H9 (cell line): ENCODE measurements around the gene S1PR3. TPM values are rescaled to one million over a fixed set of nuclear protein-coding genes. Genes with fewer than 3 reads are reported as not detected.

Experiments used
- DNase-seq: peaks from one replicate; pipeline ENCODE4 v3.0.0-alpha.2; 2017
- H2AFZ ChIP-seq: one replicate; pipeline ENCODE4 v1.6.1; 2013; ENCODE audit warnings: mild to moderate bottlenecking, low read length, control low read depth, moderate library complexity
- H2AK5ac ChIP-seq: 2 replicates; pipeline ENCODE4 v1.6.1; 2013; ENCODE audit warnings: low read length, control low read depth, mixed read lengths; ENCODE audit not compliant: insufficient read length
- H2BK120ac ChIP-seq: one replicate; pipeline ENCODE4 v1.6.1; 2013; ENCODE audit warnings: low read depth, mild to moderate bottlenecking, low read length, control low read depth, inconsistent platforms; ENCODE audit not compliant: poor library complexity, severe bottlenecking
- H2BK12ac ChIP-seq: 2 replicates; pipeline ENCODE4 v1.6.1; 2013; ENCODE audit warnings: low read length, control low read depth, mixed read lengths, low read depth; ENCODE audit not compliant: insufficient read length
- H2BK15ac ChIP-seq: 2 replicates; pipeline ENCODE4 v1.6.1; 2013; ENCODE audit warnings: low read depth, low read length, control low read depth
- H2BK20ac ChIP-seq: one replicate; pipeline ENCODE4 v1.6.1; 2013; ENCODE audit warnings: low read depth, mild to moderate bottlenecking, low read length, control low read depth, inconsistent platforms; ENCODE audit not compliant: poor library complexity, severe bottlenecking
- H2BK5ac ChIP-seq: 2 replicates; pipeline ENCODE4 v1.6.1; 2013; ENCODE audit warnings: low read length, control low read depth, mixed read lengths; ENCODE audit not compliant: insufficient read length
- H3K14ac ChIP-seq: 2 replicates; pipeline ENCODE4 v1.6.1; 2013; ENCODE audit warnings: low read length, control low read depth; ENCODE audit not compliant: insufficient read depth
- H3K18ac ChIP-seq: 2 replicates; pipeline ENCODE4 v1.6.1; 2013; ENCODE audit warnings: low read depth, mild to moderate bottlenecking, mixed read lengths, low read length, control low read depth; ENCODE audit not compliant: insufficient read length
- H3K23ac ChIP-seq: 2 replicates; pipeline ENCODE4 v1.6.1; 2013; ENCODE audit warnings: low read length, control low read depth, mixed read lengths, low read depth; ENCODE audit not compliant: insufficient read length
- H3K23me2 ChIP-seq: 2 replicates; pipeline ENCODE4 v1.6.1; 2013; ENCODE audit warnings: low read depth, mild to moderate bottlenecking, mixed read lengths, low read length, control low read depth; ENCODE audit not compliant: insufficient read length, poor library complexity, severe bottlenecking
- H3K27ac ChIP-seq: 2 replicates; pipeline ENCODE4 v1.5.1; 2013; ENCODE audit warnings: low read length, control low read depth, mixed read lengths, low read depth; ENCODE audit not compliant: insufficient read length
- H3K27me3 ChIP-seq: 2 replicates; pipeline ENCODE4 v1.6.1; 2013; ENCODE audit warnings: low read length, control low read depth, inconsistent platforms; ENCODE audit not compliant: insufficient read depth
- H3K4ac ChIP-seq: 2 replicates; pipeline ENCODE4 v1.6.1; 2013; ENCODE audit warnings: low read depth, mild to moderate bottlenecking, control low read depth, inconsistent platforms, low read length, moderate library complexity
- H3K4me1 ChIP-seq: 2 replicates; pipeline ENCODE4 v1.6.1; 2013; ENCODE audit warnings: low read length, control low read depth, inconsistent platforms; ENCODE audit not compliant: insufficient read depth
- H3K4me2 ChIP-seq: 2 replicates; pipeline ENCODE4 v1.6.1; 2013; ENCODE audit warnings: low read length, control low read depth, mixed read lengths; ENCODE audit not compliant: insufficient read length, insufficient read depth
- H3K56ac ChIP-seq: 2 replicates; pipeline ENCODE4 v1.6.1; 2013; ENCODE audit warnings: low read depth, mild to moderate bottlenecking, mixed read lengths, low read length, control low read depth; ENCODE audit not compliant: insufficient read length
- H3K79me1 ChIP-seq: 2 replicates; pipeline ENCODE4 v1.6.1; 2013; ENCODE audit warnings: low read depth, mild to moderate bottlenecking, moderate library complexity, low read length, control low read depth, inconsistent platforms; ENCODE audit not compliant: insufficient read depth, poor library complexity, severe bottlenecking
- H3K79me2 ChIP-seq: 2 replicates; pipeline ENCODE4 v1.6.1; 2013; ENCODE audit warnings: low read length, control low read depth, inconsistent platforms; ENCODE audit not compliant: insufficient read depth
- H3K9ac ChIP-seq: 2 replicates; pipeline ENCODE4 v1.6.1; 2013; ENCODE audit warnings: low read length, control low read depth, mixed read lengths; ENCODE audit not compliant: insufficient read length; ENCODE audit errors: extremely low read depth
- H3K9me3 ChIP-seq: one replicate; pipeline ENCODE4 v1.6.1; 2013; ENCODE audit warnings: low read depth, low read length, inconsistent platforms; ENCODE audit not compliant: control insufficient read depth
- H3T11ph ChIP-seq: one replicate; pipeline ENCODE4 v1.6.1; 2013; ENCODE audit warnings: mild to moderate bottlenecking, low read length, control low read depth, inconsistent platforms
- H4K20me1 ChIP-seq: one replicate; pipeline ENCODE4 v1.6.1; 2013; ENCODE audit not compliant: control insufficient read depth, insufficient read length, insufficient read depth
- H4K5ac ChIP-seq: 2 replicates; pipeline ENCODE4 v1.6.1; 2013; ENCODE audit warnings: low read depth, mild to moderate bottlenecking, mixed read lengths, low read length, control low read depth; ENCODE audit not compliant: insufficient read length
- H4K8ac ChIP-seq: replicated peaks from 2 replicates; pipeline ENCODE4 v1.6.1; 2013; ENCODE audit warnings: low read length, control low read depth, mixed read lengths, low read depth; ENCODE audit not compliant: insufficient read length
- H4K91ac ChIP-seq: 2 replicates; pipeline ENCODE4 v1.6.1; 2013; ENCODE audit warnings: low read depth, mild to moderate bottlenecking, moderate library complexity, mixed read lengths, low read length, control low read depth; ENCODE audit not compliant: insufficient read length
- H3K27ac Mint-ChIP-seq, 3 experiments: 2 replicates in 2 of 3; 3 replicates in 1 of 3; pipeline ENCODE4 v1.8.0; 2020 to 2021; ENCODE audit warnings: mixed read lengths in 3 of 3, mild to moderate bottlenecking in 1 of 3, moderate library complexity in 1 of 3
- H3K27me3 Mint-ChIP-seq: 2 replicates; pipeline ENCODE4 v1.8.0; 2021; ENCODE audit warnings: low read depth, mild to moderate bottlenecking, moderate library complexity, mixed read lengths
- H3K36me3 Mint-ChIP-seq, 3 experiments: 2 replicates in 2 of 3; 3 replicates in 1 of 3; pipeline ENCODE4 v1.8.0; 2020 to 2021; ENCODE audit warnings: low read depth in 3 of 3, mixed read lengths in 3 of 3; ENCODE audit not compliant: insufficient read depth in 1 of 3
- H3K4me1 Mint-ChIP-seq, 2 experiments: 2 replicates each; pipeline ENCODE4 v1.8.0; 2020; ENCODE audit warnings: mixed read lengths in 2 of 2
- H3K4me3 Mint-ChIP-seq, 2 experiments: 2 replicates in 1 of 2; 3 replicates in 1 of 2; pipeline ENCODE4 v1.8.0; 2020 to 2021; ENCODE audit warnings: mild to moderate bottlenecking in 2 of 2, mixed read lengths in 2 of 2, moderate library complexity in 1 of 2
- H3K9me3 Mint-ChIP-seq, 2 experiments: 2 replicates in 1 of 2; 3 replicates in 1 of 2; pipeline ENCODE4 v1.8.0; 2020; ENCODE audit warnings: mild to moderate bottlenecking in 2 of 2, mixed read lengths in 2 of 2, moderate library complexity in 1 of 2
- whole genome bisulfite sequencing: extraction: QIAGEN DNeasy Blood & Tissue Kit; methylation state at CpG from one replicate; pipeline ENCODE4 v1.1.7; 2013; ENCODE audit warnings: missing lambda C conversion rate, low lambda C conversion rate, mixed read lengths; ENCODE audit not compliant: insufficient read length; ENCODE audit errors: extremely low coverage; 5-methylcytosine and 5-hydroxymethylcytosine counted together
- total RNA-seq: library from RNA; stranded (reverse); gene quantifications from 2 replicates; pipeline ENCODE4 v1.2.1, GENCODE V29; 2021
- TF ChIP-seq, protein P1 (sequence below): fragments of 200-600 bp; sonication (generic); conservative IDR thresholded peaks from 3 replicates; pipeline ENCODE4 v1.8.0; 2021; ENCODE audit warnings: antibody characterized with exemption, mild to moderate bottlenecking

Gene S1PR3
- total RNA-seq, 1 experiment from 2014 or later, result 3.3 TPM

DNA sequence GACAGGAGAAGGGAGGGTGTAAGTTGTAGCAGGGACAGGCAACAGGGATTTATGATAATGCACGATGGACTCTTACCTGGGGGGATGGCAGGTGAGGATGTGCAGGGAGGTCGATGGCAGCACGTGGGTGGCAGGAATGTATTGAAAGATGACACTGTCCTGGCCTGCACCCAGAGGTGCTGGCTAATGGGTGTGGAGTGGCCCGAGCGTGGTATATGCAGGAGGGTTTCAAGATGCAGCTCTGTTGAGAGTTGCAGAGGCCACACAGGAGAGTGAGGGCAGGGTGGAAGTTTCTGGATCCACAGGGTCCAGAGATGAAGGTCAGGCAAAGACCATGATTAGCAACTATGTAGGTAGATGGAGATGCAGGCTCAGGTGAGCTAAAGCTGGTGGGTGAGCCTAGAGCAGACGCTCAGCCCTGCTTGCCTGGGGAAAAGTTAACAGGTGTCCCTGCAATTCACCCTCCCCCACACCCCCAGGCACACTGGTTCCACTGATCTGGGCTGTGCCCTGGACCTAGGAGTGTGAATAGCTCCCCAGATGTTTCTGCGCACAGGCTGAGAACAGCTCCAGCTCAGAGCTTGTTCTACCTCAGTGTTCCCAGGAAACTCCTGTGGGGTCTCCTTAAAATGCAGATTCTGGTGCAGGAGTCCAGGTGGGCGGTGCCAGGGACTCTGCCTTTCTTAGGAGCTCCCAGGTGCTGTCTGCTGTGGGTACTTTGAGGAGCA lies 21.5 kb upstream of the S1PR3 start:
- no peak overlapping the region for H3K9ac ChIP-seq
- H2AK5ac ChIP-seq, result no peak overlapping the region
- no peak overlapping the region for H4K5ac ChIP-seq
- no peak overlapping the region for H2BK12ac ChIP-seq
- H2BK15ac ChIP-seq, result no peak overlapping the region
- H3K27me3 Mint-ChIP-seq, result peaks cover 4% of the 10 kb centered on the region
- H3K79me1 ChIP-seq, result no peaks in the 10 kb centered on the region
- H3K23ac ChIP-seq, result no peak overlapping the region
- H2AFZ ChIP-seq, result no peak overlapping the region
- no peak overlapping the region for H3T11ph ChIP-seq
- no peak overlapping the region for H4K91ac ChIP-seq
- H4K8ac ChIP-seq, result no peak overlapping the region
- no peak overlapping the region for H3K4me2 ChIP-seq
- H3K4ac ChIP-seq, result no peak overlapping the region
- H3K9me3 Mint-ChIP-seq, result no peaks in the 10 kb centered on the region
- no peak overlapping the region for H3K56ac ChIP-seq
- no peaks in the 10 kb centered on the region for H3K79me2 ChIP-seq
- no peaks in the 10 kb centered on the region for H3K36me3 Mint-ChIP-seq
- H3K14ac ChIP-seq, result no peak overlapping the region
- H3K23me2 ChIP-seq, result no peaks in the 10 kb centered on the region
- H2BK120ac ChIP-seq, result no peak overlapping the region
- peaks cover 8% of the 10 kb centered on the region in 2 experiments for H3K4me1 Mint-ChIP-seq
- H4K20me1 ChIP-seq, result no peaks in the 10 kb centered on the region
- H2BK5ac ChIP-seq, result no peak overlapping the region
- no peaks in the 10 kb centered on the region for H3K4me1 ChIP-seq
- H3K18ac ChIP-seq, result no peak overlapping the region
- no peaks in the 10 kb centered on the region for H3K27me3 ChIP-seq
- no CpG with 5 or more reads among the region's 8 CpGs for WGBS
- no peak overlapping the region for H3K27ac ChIP-seq
- no peaks in the 10 kb centered on the region for H3K9me3 ChIP-seq
- no peak overlapping the region for H2BK20ac ChIP-seq
- H3K4me3 Mint-ChIP-seq, result no peak overlapping the region
- no peak for DNase-seq
- TF ChIP-seq, protein P1, sequence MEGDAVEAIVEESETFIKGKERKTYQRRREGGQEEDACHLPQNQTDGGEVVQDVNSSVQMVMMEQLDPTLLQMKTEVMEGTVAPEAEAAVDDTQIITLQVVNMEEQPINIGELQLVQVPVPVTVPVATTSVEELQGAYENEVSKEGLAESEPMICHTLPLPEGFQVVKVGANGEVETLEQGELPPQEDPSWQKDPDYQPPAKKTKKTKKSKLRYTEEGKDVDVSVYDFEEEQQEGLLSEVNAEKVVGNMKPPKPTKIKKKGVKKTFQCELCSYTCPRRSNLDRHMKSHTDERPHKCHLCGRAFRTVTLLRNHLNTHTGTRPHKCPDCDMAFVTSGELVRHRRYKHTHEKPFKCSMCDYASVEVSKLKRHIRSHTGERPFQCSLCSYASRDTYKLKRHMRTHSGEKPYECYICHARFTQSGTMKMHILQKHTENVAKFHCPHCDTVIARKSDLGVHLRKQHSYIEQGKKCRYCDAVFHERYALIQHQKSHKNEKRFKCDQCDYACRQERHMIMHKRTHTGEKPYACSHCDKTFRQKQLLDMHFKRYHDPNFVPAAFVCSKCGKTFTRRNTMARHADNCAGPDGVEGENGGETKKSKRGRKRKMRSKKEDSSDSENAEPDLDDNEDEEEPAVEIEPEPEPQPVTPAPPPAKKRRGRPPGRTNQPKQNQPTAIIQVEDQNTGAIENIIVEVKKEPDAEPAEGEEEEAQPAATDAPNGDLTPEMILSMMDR, result no peak
- no peak overlapping the region for H3K27ac Mint-ChIP-seq
